A549 (cell line): ENCODE results near the gene CWC15.

Experiments
- CHD4 ChIP-seq: fragments of 200-600 bp; sonication (generic); IDR thresholded peaks from 2 replicates; pipeline ENCODE4 v1.6.1; 2016; ENCODE audit warnings: antibody characterized with exemption, mild to moderate bottlenecking, borderline replicate concordance
- EP300 ChIP-seq, 2 experiments: fragments of >200 bp; sonication (Bioruptor Twin); formaldehyde crosslinking; IDR thresholded peaks; 2 replicates in 1 of 2; 3 replicates in 1 of 2; pipeline ENCODE4 v1.6.1; 2016 to 2017
- ESRRA ChIP-seq: fragments of 150-350 bp; IDR thresholded peaks from 2 replicates; pipeline ENCODE4 v1.6.1; 2014; ENCODE audit warnings: mild to moderate bottlenecking, low read length, borderline replicate concordance
- FOSL2 ChIP-seq, 2 experiments: fragments of 450-650 bp in 1 of 2; fragments of >200 bp in 1 of 2; sonication (Bioruptor Twin) in 1 of 2; formaldehyde crosslinking; IDR thresholded peaks; 2 replicates each; pipeline versions ENCODE4 v1.5.0 to v1.6.1; 2016 to 2020; ENCODE audit warnings: mild to moderate bottlenecking in 1 of 2, moderate library complexity in 1 of 2
- POLR2A ChIP-seq: IDR thresholded peaks from 2 replicates; pipeline ENCODE4 v1.6.1; 2012; ENCODE audit warnings: mild to moderate bottlenecking, low read length
- RARB ChIP-seq: fragments of 250-450 bp; sonication (Bioruptor Pico); IDR thresholded peaks from 2 replicates; pipeline ENCODE4 v1.8.0; 2021; ENCODE audit warnings: mild to moderate bottlenecking, moderate library complexity
- RCOR1 ChIP-seq: fragments of 150-350 bp; IDR thresholded peaks from 2 replicates; pipeline ENCODE4 v1.6.1; 2014; ENCODE audit warnings: antibody characterized with exemption, low read length, low read depth
- USF2 ChIP-seq: fragments of 450-650 bp; IDR thresholded peaks from 2 replicates; pipeline ENCODE4 v1.6.1; 2014; ENCODE audit warnings: antibody characterized with exemption
- TF ChIP-seq, protein P1 (sequence below): fragments of >200 bp; sonication (Bioruptor Twin); formaldehyde crosslinking; IDR thresholded peaks from 3 replicates; pipeline ENCODE4 v1.5.1; 2016
- TF ChIP-seq, protein P2 (sequence below): IDR thresholded peaks from 2 replicates; pipeline ENCODE4 v1.6.1; 2012; ENCODE audit warnings: low read depth, borderline replicate concordance

DNA sequence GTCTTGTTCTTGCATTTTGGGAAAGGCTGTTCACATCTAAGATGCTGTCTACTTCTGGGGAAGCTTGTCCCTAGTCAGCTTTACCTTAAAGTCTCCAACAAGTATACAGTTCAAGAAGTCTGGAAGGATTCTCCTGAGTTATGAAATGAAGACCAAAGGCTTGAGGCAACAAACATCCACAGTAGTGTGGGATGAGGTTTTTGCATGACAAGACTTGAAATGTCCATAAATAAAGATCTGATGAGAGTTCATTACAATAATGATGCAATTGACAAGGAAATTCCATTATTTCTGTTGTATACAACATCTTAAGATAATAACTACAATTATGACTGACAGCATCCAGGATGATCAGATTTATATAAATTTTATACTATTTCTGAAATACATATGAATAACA lies 30.4 kb upstream of the CWC15 start:
- TF ChIP-seq RARB (CRISPR knock-in tag): no peak
- no peak for TF ChIP-seq CHD4
- TF ChIP-seq FOSL2 (IDR thresholded peaks at IDR 0.05): no peak
- no peak for TF ChIP-seq FOSL2 (CRISPR knock-in tag; IDR thresholded peaks at IDR 0.05)
- TF ChIP-seq, protein P1, sequence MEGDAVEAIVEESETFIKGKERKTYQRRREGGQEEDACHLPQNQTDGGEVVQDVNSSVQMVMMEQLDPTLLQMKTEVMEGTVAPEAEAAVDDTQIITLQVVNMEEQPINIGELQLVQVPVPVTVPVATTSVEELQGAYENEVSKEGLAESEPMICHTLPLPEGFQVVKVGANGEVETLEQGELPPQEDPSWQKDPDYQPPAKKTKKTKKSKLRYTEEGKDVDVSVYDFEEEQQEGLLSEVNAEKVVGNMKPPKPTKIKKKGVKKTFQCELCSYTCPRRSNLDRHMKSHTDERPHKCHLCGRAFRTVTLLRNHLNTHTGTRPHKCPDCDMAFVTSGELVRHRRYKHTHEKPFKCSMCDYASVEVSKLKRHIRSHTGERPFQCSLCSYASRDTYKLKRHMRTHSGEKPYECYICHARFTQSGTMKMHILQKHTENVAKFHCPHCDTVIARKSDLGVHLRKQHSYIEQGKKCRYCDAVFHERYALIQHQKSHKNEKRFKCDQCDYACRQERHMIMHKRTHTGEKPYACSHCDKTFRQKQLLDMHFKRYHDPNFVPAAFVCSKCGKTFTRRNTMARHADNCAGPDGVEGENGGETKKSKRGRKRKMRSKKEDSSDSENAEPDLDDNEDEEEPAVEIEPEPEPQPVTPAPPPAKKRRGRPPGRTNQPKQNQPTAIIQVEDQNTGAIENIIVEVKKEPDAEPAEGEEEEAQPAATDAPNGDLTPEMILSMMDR: no peak
- TF ChIP-seq, protein P2, sequence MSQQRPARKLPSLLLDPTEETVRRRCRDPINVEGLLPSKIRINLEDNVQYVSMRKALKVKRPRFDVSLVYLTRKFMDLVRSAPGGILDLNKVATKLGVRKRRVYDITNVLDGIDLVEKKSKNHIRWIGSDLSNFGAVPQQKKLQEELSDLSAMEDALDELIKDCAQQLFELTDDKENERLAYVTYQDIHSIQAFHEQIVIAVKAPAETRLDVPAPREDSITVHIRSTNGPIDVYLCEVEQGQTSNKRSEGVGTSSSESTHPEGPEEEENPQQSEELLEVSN: no peak
- no peak for TF ChIP-seq ESRRA
- TF ChIP-seq EP300 (IDR thresholded peaks at IDR 0.05): no peak
- no peak for TF ChIP-seq USF2
- TF ChIP-seq RCOR1: no peak
- TF ChIP-seq POLR2A: no peak
